ENCODE data around the gene KRTAP5-3. TPM values are rescaled to one million over a fixed set of nuclear protein-coding genes. Genes with fewer than 3 reads are reported as not detected.

The KRTAP5-3 gene
- total and polyA plus RNA-seq, 2 donors (not counting 3 experiments of a cell fraction or from before 2014, with no cell fraction given), result not detected

DNA sequence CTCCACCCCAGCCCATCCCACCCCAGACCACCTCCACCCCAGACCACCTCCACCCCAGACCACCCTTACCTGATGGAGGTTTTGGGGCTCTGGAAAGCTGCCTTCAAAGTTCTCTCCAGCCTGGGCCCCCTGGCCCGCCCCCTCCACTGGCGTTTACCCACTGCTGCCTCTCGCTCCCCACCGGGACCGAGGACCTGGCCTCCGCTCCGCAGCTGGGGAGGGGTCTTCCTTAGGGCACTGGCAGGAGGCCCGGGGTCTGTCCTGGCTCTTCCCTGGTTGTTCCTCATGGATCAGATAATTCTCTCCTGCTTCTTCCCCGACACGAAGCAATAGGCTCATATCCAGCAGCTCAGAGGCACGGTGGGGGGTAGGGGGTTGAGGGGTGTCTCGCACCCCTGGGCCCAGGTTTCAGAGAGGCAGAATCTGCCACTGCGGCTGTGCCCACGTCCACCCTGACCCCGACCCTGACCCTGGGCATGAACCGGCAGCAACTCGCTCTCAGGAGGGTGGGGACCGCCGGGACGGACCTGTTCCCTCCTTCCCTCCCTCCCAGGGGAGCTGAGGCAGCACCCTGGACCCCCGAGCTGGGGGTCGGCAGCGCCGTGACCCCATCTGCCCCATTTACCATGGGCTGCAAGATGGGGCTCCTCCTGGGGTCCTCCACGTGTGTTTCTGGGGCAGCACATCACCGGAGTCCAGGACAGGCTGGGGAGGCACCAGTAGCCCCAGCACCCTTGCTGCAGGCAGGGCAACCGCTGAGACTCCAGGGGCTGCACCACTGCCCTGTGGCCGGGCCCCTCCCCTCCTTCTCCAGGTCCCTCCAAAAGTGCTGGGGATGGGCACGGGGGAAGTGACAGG is 34.3 kb upstream of the KRTAP5-3 start:
- peaks cover 11% of the 10 kb centered on the region for H3K4me1 ChIP-seq (ENCODE audit: control insufficient read depth, extremely low read depth, insufficient read depth, low read length)
- POLR2A ChIA-PET, result no interaction called here
- no peaks in the 10 kb centered on the region for H4K20me1 ChIP-seq (replicated peaks; ENCODE audit: control insufficient read depth, extremely low read depth, insufficient read depth, low read length)
- intact Hi-C loops (cut with micrococcal nuclease), result no loop called here
- no TSS peak for BruUV-seq (replicated peaks)
- H2AFZ ChIP-seq (ENCODE audit: low read depth, low read length), result no peak overlapping the region
- H3K9me1 ChIP-seq (replicated peaks; ENCODE audit: control insufficient read depth, extremely low read depth, insufficient read depth, low read length), result no peaks in the 10 kb centered on the region
- H3K9ac ChIP-seq (replicated peaks; ENCODE audit: extremely low read depth, insufficient read depth, low read length), result no peak overlapping the region
- dilution Hi-C loops (cut with MboI; ENCODE audit: extremely low pct_ligation_motif_present, low sequenced_read_pairs), result no loop called here
- no peak overlapping the region for H3K4me3 ChIP-seq (replicated peaks in 1 of 3; ENCODE audit: insufficient read depth in 1 of 3, low read depth in 1 of 3, low read length in 3 of 3)
- no peak overlapping the region for H3K27ac ChIP-seq (ENCODE audit: insufficient read depth, low read depth, low read length)
- no peak for TF ChIP-seq GATA2 (IDR thresholded peaks at IDR 0.05; ENCODE audit: insufficient read depth, insufficient read length, low read depth, low read length)
- TF ChIP-seq MYC (IDR thresholded peaks at IDR 0.05; ENCODE audit: low read depth, low read length), result no peak
- no peak for TF ChIP-seq JUN (IDR thresholded peaks at IDR 0.05; ENCODE audit: borderline replicate concordance, insufficient read depth, insufficient read length, low read depth)
- TF ChIP-seq, protein P1, sequence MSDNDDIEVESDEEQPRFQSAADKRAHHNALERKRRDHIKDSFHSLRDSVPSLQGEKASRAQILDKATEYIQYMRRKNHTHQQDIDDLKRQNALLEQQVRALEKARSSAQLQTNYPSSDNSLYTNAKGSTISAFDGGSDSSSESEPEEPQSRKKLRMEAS (IDR thresholded peaks at IDR 0.05; ENCODE audit: insufficient read depth, insufficient read length), result no peak
- TF ChIP-seq POLR2A (IDR thresholded peaks at IDR 0.05; ENCODE audit: low read depth, low read length), result no peak
- TF ChIP-seq EZH2 (IDR thresholded peaks at IDR 0.05; ENCODE audit: borderline replicate concordance, low read depth, low read length, severe bottlenecking), result no peak
- TF ChIP-seq, protein P2, sequence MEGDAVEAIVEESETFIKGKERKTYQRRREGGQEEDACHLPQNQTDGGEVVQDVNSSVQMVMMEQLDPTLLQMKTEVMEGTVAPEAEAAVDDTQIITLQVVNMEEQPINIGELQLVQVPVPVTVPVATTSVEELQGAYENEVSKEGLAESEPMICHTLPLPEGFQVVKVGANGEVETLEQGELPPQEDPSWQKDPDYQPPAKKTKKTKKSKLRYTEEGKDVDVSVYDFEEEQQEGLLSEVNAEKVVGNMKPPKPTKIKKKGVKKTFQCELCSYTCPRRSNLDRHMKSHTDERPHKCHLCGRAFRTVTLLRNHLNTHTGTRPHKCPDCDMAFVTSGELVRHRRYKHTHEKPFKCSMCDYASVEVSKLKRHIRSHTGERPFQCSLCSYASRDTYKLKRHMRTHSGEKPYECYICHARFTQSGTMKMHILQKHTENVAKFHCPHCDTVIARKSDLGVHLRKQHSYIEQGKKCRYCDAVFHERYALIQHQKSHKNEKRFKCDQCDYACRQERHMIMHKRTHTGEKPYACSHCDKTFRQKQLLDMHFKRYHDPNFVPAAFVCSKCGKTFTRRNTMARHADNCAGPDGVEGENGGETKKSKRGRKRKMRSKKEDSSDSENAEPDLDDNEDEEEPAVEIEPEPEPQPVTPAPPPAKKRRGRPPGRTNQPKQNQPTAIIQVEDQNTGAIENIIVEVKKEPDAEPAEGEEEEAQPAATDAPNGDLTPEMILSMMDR (IDR thresholded peaks at IDR 0.05; ENCODE audit: extremely low read depth in 1 of 2, insufficient read depth in 1 of 2, low read depth in 1 of 2, low read length in 2 of 2), result no peak
- no peak for TF ChIP-seq POLR2AphosphoS5 (IDR thresholded peaks at IDR 0.05; ENCODE audit: insufficient read depth, low read depth, low read length)
- no peaks in the 10 kb centered on the region for H3K9me3 ChIP-seq (replicated peaks; ENCODE audit: control insufficient read depth, insufficient read depth, low read length)
- peaks cover 0 to 3% of the 10 kb centered on the region in 2 experiments for H3K27me3 ChIP-seq (ENCODE audit: control insufficient read depth in 2 of 2, insufficient read depth in 2 of 2, low read length in 2 of 2)
- no peaks in the 10 kb centered on the region for H3K36me3 ChIP-seq (ENCODE audit: control insufficient read depth in 2 of 2, extremely low read depth in 1 of 2, insufficient read depth in 2 of 2, low read length in 2 of 2)
- H3K79me2 ChIP-seq (ENCODE audit: control insufficient read depth, insufficient read depth, low read length), result no peaks in the 10 kb centered on the region
- no peak overlapping the region for H3K4me2 ChIP-seq (ENCODE audit: insufficient read depth, low read length)
- CTCF ChIA-PET, result interaction anchor here (0.7 to 2.0 kb wide), 3 partner anchors 10 to 509 kb away, joined by 3 to 15 read pairs (median 4); no protein-coding TSS in a partner anchor
- DNase-seq (ENCODE audit: low read depth, low spot score) (no peak), FAIRE-seq (no peak)
